HepG2 (cell line): ENCODE measurements around the gene NDUFB7. TPM values are rescaled to one million over a fixed set of nuclear protein-coding genes. Genes with fewer than 3 reads are reported as not detected.
A peak's percentile ranks its signal among the peaks of the same experiment; 100 is the strongest.

Experiments used
- CBFB ChIP-seq: sonication (generic); formaldehyde crosslinking; IDR thresholded peaks from 2 replicates; pipeline ENCODE4 v1.4.0; 2020; ENCODE audit warnings: missing genetic modification reagents
- CHD4 ChIP-seq: fragments of 200-600 bp; sonication (generic); IDR thresholded peaks from 2 replicates; pipeline ENCODE4 v1.7.0; 2017; ENCODE audit warnings: mild to moderate bottlenecking, low read length, borderline replicate concordance
- DPF2 ChIP-seq: sonication (generic); formaldehyde crosslinking; IDR thresholded peaks from 2 replicates; pipeline ENCODE4 v1.4.0; 2020; ENCODE audit warnings: mild to moderate bottlenecking, low read depth, missing genetic modification reagents, borderline replicate concordance
- EEA1 ChIP-seq: sonication (generic); formaldehyde crosslinking; IDR thresholded peaks from 2 replicates; pipeline ENCODE4 v1.5.1; 2020; ENCODE audit warnings: mild to moderate bottlenecking, missing genetic modification reagents, borderline replicate concordance
- MYC ChIP-seq: sonication (generic); formaldehyde crosslinking; IDR thresholded peaks from 2 replicates; pipeline ENCODE4 v1.9.0; 2021; ENCODE audit warnings: missing genetic modification reagents, borderline replicate concordance
- PHB2 ChIP-seq: fragments of 450-650 bp; IDR thresholded peaks from 2 replicates; pipeline ENCODE4 v1.6.1; 2018; ENCODE audit not compliant: partially characterized antibody
- RAD21 ChIP-seq: fragments of 450-650 bp; formaldehyde crosslinking; IDR thresholded peaks from 2 replicates; pipeline ENCODE4 v1.5.0; 2020; ENCODE audit warnings: mild to moderate bottlenecking
- STAT5B ChIP-seq: sonication (generic); formaldehyde crosslinking; IDR thresholded peaks from 2 replicates; pipeline ENCODE4 v1.4.0; 2020; ENCODE audit warnings: missing genetic modification reagents
- TP53 ChIP-seq: sonication (generic); formaldehyde crosslinking; conservative IDR thresholded peaks from 2 replicates; pipeline ENCODE4 v1.4.0; 2020; ENCODE audit warnings: missing genetic modification reagents
- ZNF180 ChIP-seq: sonication (generic); formaldehyde crosslinking; IDR thresholded peaks from 2 replicates; pipeline ENCODE4 v1.4.0; 2020; ENCODE audit warnings: low read depth, missing genetic modification reagents, borderline replicate concordance
- ZNF563 ChIP-seq: sonication (generic); formaldehyde crosslinking; IDR thresholded peaks from 2 replicates; pipeline ENCODE4 v1.8.0; 2022; ENCODE audit warnings: mild to moderate bottlenecking, moderate library complexity, missing genetic modification reagents
- ZNF564 ChIP-seq: sonication (generic); formaldehyde crosslinking; IDR thresholded peaks from 2 replicates; pipeline ENCODE4 v1.8.1; 2023; ENCODE audit warnings: mild to moderate bottlenecking, missing genetic modification reagents
- ZNF570 ChIP-seq: sonication (generic); formaldehyde crosslinking; IDR thresholded peaks from 2 replicates; pipeline ENCODE4 v1.4.0; 2020; ENCODE audit warnings: mild to moderate bottlenecking, missing genetic modification reagents, borderline replicate concordance
- polyA plus RNA-seq, 8 experiments: library from polyadenylated mRNA; depleted of rRNA in 3 of 8; stranded (reverse) in 7 of 8; unstranded in 1 of 8; fragments of >200 nt; fragmentation: Illumina TruSeq in 4 of 8; extraction: Trizol in 4 of 8; gene quantifications; 2 replicates each; pipeline versions ENCODE4 v1.2.1 to v1.2.3, GENCODE V29; 2011 to 2016; ENCODE audit warnings: low read depth in 4 of 8, missing spikeins in 1 of 8, mixed read lengths in 1 of 8; ENCODE audit not compliant: insufficient read depth in 1 of 8
- total RNA-seq, 5 experiments: library from RNA; depleted of rRNA; stranded (reverse); fragments of >200 nt; fragmentation: Illumina TruSeq; extraction: Trizol; gene quantifications; 2 replicates each; pipeline ENCODE4 v1.2.3, GENCODE V29; 2016; ENCODE audit warnings: low read depth in 1 of 5
- TF ChIP-seq, protein P1 (sequence below): sonication (generic); formaldehyde crosslinking; IDR thresholded peaks from 2 replicates; pipeline ENCODE4 v1.4.0; 2020; ENCODE audit warnings: low read depth, missing genetic modification reagents
- TF ChIP-seq, protein P2 (sequence below): IDR thresholded peaks from 2 replicates; pipeline ENCODE4 v1.6.1; 2016; ENCODE audit warnings: control low read depth

Gene NDUFB7
- total and polyA plus RNA-seq, 2 of the 13 experiments (the other 11 are each of a cell fraction or from before 2014, with no cell fraction given) = 156 to 198 TPM

DNA sequence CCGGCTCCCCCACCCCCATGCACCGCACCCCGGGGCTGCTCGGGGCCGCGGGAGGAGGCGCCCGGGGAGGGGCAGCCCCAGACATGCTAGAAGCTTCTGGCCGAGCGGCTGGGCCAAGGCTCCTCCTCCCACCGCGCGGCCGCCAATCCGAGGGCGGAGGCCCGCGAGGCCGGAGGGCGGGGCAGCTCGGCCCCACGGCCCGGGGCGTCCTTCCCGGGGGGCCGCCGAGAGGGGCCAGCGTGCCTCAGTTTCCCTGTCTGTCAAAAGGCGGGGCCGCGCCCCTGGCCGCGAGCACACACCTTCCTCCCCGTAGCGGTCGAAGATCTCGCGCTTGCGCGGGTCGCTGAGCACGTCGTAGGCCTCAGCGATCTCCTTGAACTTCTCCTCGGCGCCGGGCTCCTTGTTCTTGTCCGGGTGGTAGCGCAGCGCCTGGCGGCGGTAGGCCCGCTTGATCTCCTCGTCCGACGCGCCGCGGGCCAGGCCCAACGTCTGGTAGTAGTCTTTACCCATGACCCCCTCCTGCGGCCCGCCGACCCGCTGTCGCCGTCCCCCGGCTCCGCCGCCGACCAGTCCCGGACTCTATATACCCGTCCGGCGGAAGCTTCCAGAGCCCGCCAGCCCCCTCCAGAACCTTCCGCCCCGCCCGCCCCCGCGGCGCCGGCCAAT is 53.9 kb downstream of the NDUFB7 start, which contains the start of gene DNAJB1 (continued):
- TF ChIP-seq MYC (peak; percentile 31), CHD4 (no peak), ZNF564 (CRISPR knock-in tag) (no peak), ZNF180 (CRISPR knock-in tag) (no peak), RAD21 (CRISPR knock-in tag) (peak; percentile 63; the same call in 1 of the 2 replicates), TP53 (no peak; the same call in 1 of the 2 replicates), STAT5B (CRISPR knock-in tag) (0 out of 2 replicates have a peak, but pooled peaks have one; percentile 23), EEA1 (CRISPR knock-in tag) (no peak), CBFB (CRISPR knock-in tag) (peak; percentile 3; the same call in 1 of the 2 replicates), ZNF563 (CRISPR knock-in tag) (peak; percentile 86), PHB2 (no peak), DPF2 (no peak), ZNF570 (no peak)
- TF ChIP-seq, protein P1, sequence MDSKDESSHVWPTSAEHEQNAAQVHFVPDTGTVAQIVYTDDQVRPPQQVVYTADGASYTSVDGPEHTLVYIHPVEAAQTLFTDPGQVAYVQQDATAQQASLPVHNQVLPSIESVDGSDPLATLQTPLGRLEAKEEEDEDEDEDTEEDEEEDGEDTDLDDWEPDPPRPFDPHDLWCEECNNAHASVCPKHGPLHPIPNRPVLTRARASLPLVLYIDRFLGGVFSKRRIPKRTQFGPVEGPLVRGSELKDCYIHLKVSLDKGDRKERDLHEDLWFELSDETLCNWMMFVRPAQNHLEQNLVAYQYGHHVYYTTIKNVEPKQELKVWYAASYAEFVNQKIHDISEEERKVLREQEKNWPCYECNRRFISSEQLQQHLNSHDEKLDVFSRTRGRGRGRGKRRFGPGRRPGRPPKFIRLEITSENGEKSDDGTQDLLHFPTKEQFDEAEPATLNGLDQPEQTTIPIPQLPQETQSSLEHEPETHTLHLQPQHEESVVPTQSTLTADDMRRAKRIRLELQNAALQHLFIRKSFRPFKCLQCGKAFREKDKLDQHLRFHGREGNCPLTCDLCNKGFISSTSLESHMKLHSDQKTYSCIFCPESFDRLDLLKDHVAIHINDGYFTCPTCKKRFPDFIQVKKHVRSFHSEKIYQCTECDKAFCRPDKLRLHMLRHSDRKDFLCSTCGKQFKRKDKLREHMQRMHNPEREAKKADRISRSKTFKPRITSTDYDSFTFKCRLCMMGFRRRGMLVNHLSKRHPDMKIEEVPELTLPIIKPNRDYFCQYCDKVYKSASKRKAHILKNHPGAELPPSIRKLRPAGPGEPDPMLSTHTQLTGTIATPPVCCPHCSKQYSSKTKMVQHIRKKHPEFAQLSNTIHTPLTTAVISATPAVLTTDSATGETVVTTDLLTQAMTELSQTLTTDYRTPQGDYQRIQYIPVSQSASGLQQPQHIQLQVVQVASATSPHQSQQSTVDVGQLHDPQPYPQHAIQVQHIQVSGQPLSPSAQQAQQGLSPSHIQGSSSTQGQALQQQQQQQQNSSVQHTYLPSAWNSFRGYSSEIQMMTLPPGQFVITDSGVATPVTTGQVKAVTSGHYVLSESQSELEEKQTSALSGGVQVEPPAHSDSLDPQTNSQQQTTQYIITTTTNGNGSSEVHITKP (CRISPR knock-in tag) = 0 out of 2 replicates have a peak, but pooled peaks have one; percentile 51
- TF ChIP-seq, protein P2, sequence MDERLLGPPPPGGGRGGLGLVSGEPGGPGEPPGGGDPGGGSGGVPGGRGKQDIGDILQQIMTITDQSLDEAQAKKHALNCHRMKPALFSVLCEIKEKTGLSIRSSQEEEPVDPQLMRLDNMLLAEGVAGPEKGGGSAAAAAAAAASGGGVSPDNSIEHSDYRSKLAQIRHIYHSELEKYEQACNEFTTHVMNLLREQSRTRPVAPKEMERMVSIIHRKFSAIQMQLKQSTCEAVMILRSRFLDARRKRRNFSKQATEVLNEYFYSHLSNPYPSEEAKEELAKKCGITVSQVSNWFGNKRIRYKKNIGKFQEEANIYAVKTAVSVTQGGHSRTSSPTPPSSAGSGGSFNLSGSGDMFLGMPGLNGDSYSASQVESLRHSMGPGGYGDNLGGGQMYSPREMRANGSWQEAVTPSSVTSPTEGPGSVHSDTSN (CRISPR knock-in tag) = no peak
